HCT116 (cell line): Measurements from ENCODE around the gene ERC2. TPM values are rescaled to one million over a fixed set of nuclear protein-coding genes. Genes with fewer than 3 reads are reported as not detected.

Experiments used
- ATAC-seq: fragments of 200-7000 bp; cut with Tn5 transposase; 2 replicates; pipeline ENCODE4 v1.9.1; 2020; ENCODE audit warnings: mild to moderate bottlenecking, moderate library complexity
- BruUV-seq: library from RNA; stranded (reverse); fragments of 400-500 nt; replicated peaks from 2 replicates; lab custom pipeline; 2021; lab: Mats Ljungman, UMichigan
- CTCF ChIA-PET: fragments of 300-600 bp; sonication (Branson Sonifier 250); formaldehyde crosslinking; loops from one replicate; lab custom pipeline; 2021; ENCODE audit warnings: antibody characterized with exemption; lab: Charles Lee
- POLR2A ChIA-PET: fragments of 300-600, 350-600 bp; sonication (Branson Sonifier 250); formaldehyde crosslinking; loops from one replicate; lab custom pipeline; 2021; ENCODE audit warnings: antibody characterized with exemption; lab: Charles Lee
- RAD21 ChIA-PET, 2 experiments: fragments of 300-600 bp; sonication (Branson Sonifier 250); formaldehyde crosslinking; loops; one replicate each; lab custom pipeline; 2023; ENCODE audit warnings: low total read pairs in 2 of 2; ENCODE audit not compliant: uncharacterized antibody in 2 of 2, unreplicated experiment in 2 of 2, low non-redundant PET in 1 of 2; lab: Charles Lee
- DNase-seq: peaks from one replicate; pipeline ENCODE4 v3.0.0-alpha.2; 2010; ENCODE audit warnings: low read depth, low spot score
- H2AFZ ChIP-seq: fragments of 200-600 bp; shearing (Covaris generic), sonication (generic); 2 replicates; pipeline ENCODE4 v1.6.1; 2017; ENCODE audit warnings: low read depth, mixed run types, mixed read lengths, antibody characterized with exemption, low read length; ENCODE audit not compliant: poor library complexity, severe bottlenecking
- H3K27ac ChIP-seq: 2 replicates; pipeline ENCODE4 v1.5.1; 2012; ENCODE audit warnings: low read depth, low read length
- H3K27me3 ChIP-seq: fragments of 200-600 bp; sonication (generic); 2 replicates; pipeline ENCODE4 v1.6.1; 2016; ENCODE audit warnings: mixed run types, low read length, mixed read lengths; ENCODE audit not compliant: insufficient read depth
- H3K36me3 ChIP-seq, 2 experiments: fragments of 200-500 bp in 1 of 2; fragments of 200-600 bp in 1 of 2; sonication (Bioruptor generic) in 1 of 2; sonication (generic) in 1 of 2; 2 replicates each; pipeline versions ENCODE4 v1.5.1 to v1.6.1; 2014 to 2016; ENCODE audit warnings: low read length in 2 of 2, inconsistent platforms in 1 of 2, mixed read lengths in 1 of 2, mixed run types in 1 of 2; ENCODE audit not compliant: insufficient read depth in 2 of 2, control insufficient read depth in 1 of 2
- H3K4me1 ChIP-seq, 2 experiments: fragments of 200-600 bp in 1 of 2; sonication (generic) in 1 of 2; 2 replicates each; pipeline versions ENCODE4 v1.5.1 to v1.6.1; 2012 to 2017; ENCODE audit warnings: low read length in 2 of 2, inconsistent platforms in 1 of 2, mild to moderate bottlenecking in 1 of 2, mixed read lengths in 1 of 2, mixed run types in 1 of 2, moderate library complexity in 1 of 2; ENCODE audit not compliant: insufficient read depth in 2 of 2, control insufficient read depth in 1 of 2
- H3K4me2 ChIP-seq: fragments of 200-600 bp; sonication (generic); 2 replicates; pipeline ENCODE4 v1.6.1; 2017; ENCODE audit warnings: mixed run types, low read length, mixed read lengths
- H3K4me3 ChIP-seq, 2 experiments: fragments of 200-600 bp in 1 of 2; sonication (generic) in 1 of 2; replicated peaks in 1 of 2; 2 replicates each; pipeline ENCODE4 v1.5.1; 2011 to 2016; ENCODE audit warnings: low read length in 2 of 2, control low read depth in 1 of 2, low read depth in 1 of 2, mild to moderate bottlenecking in 1 of 2, mixed read lengths in 1 of 2, mixed run types in 1 of 2
- H3K79me2 ChIP-seq: fragments of 200-600 bp; sonication (generic); 2 replicates; pipeline ENCODE4 v1.6.1; 2017; ENCODE audit warnings: mild to moderate bottlenecking, mixed run types, low read length, moderate library complexity, mixed read lengths; ENCODE audit not compliant: insufficient read depth
- H3K9ac ChIP-seq: fragments of 200-600 bp; sonication (generic); 2 replicates; pipeline ENCODE4 v1.6.1; 2016; ENCODE audit warnings: low read length, mixed read lengths
- H3K9me2 ChIP-seq: fragments of 200-600 bp; sonication (generic), shearing (Covaris generic); 2 replicates; pipeline ENCODE4 v1.6.1; 2017; ENCODE audit warnings: mixed run types, mild to moderate bottlenecking, moderate library complexity; ENCODE audit not compliant: insufficient read depth
- H3K9me3 ChIP-seq, 2 experiments: fragments of 200-500 bp in 1 of 2; fragments of 200-600 bp in 1 of 2; sonication (Bioruptor generic) in 1 of 2; sonication (generic) in 1 of 2; 2 replicates each; pipeline ENCODE4 v1.6.1; 2014 to 2017; ENCODE audit warnings: low read length in 2 of 2, mixed read lengths in 2 of 2, inconsistent platforms in 1 of 2, low read depth in 1 of 2, mild to moderate bottlenecking in 1 of 2, mixed run types in 1 of 2, moderate library complexity in 1 of 2; ENCODE audit not compliant: control insufficient read depth in 1 of 2, insufficient read depth in 1 of 2
- H4K20me1 ChIP-seq: fragments of 200-600 bp; sonication (generic), shearing (Covaris generic); 2 replicates; pipeline ENCODE4 v1.6.1; 2017; ENCODE audit warnings: mixed run types, mild to moderate bottlenecking, moderate library complexity; ENCODE audit not compliant: insufficient read depth
- ATF3 ChIP-seq: IDR thresholded peaks from 2 replicates; pipeline ENCODE4 v1.6.1; 2012
- CBX3 ChIP-seq: IDR thresholded peaks from 2 replicates; pipeline ENCODE4 v1.6.1; 2012; ENCODE audit warnings: low read depth
- EZH2phosphoT487 ChIP-seq: fragments of 200-600 bp; IDR thresholded peaks from 2 replicates; pipeline ENCODE4 v1.6.1; 2018; ENCODE audit warnings: antibody characterized with exemption, borderline replicate concordance
- FOSL1 ChIP-seq: IDR thresholded peaks from 2 replicates; pipeline ENCODE4 v1.6.1; 2012; ENCODE audit warnings: low read depth
- POLR2AphosphoS5 ChIP-seq: IDR thresholded peaks from 2 replicates; pipeline ENCODE4 v1.6.1; 2011; ENCODE audit warnings: mild to moderate bottlenecking, low read depth, low read length, moderate library complexity
- intact Hi-C: fragments of 100-400 bp; cut with micrococcal nuclease; formaldehyde crosslinking; loops from 2 replicates; pipeline ENCODE4 v1.10.0; 2022
- total RNA-seq: library from RNA; stranded (reverse); gene quantifications from one replicate; pipeline ENCODE4 v1.2.1, GENCODE V29; 2021; ENCODE audit not compliant: unreplicated experiment
- TF ChIP-seq, protein P1 (sequence below): IDR thresholded peaks from 2 replicates; pipeline ENCODE4 v1.6.1; 2011; ENCODE audit warnings: mild to moderate bottlenecking, low read length, moderate library complexity; ENCODE audit not compliant: insufficient replicate concordance; ENCODE audit errors: extremely low read depth

ERC2 gene
- total RNA-seq, 1 experiment from 2014 or later, result not detected

DNA sequence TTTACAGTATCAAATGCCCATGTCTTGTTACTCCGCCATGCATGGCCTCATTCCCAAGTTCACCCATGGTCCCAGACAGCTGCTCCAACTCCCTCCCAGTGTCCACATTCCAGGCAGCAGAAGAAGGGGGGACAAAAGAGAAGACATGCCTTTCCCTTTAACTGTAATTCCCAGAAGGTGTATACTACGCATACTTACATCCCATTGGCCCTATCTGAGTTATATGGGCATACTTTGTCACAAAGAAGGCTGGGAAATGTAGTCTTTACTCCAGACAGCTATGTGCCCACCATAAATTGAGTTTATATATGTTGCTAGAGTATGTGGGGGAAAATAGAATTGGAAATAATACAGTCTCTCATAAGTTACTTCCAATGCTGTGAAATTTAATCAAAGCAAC is 70.5 kb downstream of the ERC2 start (continued):
- TF ChIP-seq ATF3, result no peak
- TF ChIP-seq EZH2phosphoT487, result no peak
- TF ChIP-seq POLR2AphosphoS5, result no peak

GRCh38 chr3:56389183-56389830 is 79.0 kb downstream of the ERC2 start:
- no peak overlapping the region for H3K4me2 ChIP-seq
- no TSS peak for BruUV-seq
- intact Hi-C loops, result no loop called here
- CTCF ChIA-PET, result no interaction called here
- DNase-seq, result no peak
- no peaks in the 10 kb centered on the region for H3K4me1 ChIP-seq
- no peak overlapping the region for H3K9ac ChIP-seq
- no peak overlapping the region for H3K4me3 ChIP-seq
- RAD21 ChIA-PET, result no interaction called here
- no peak overlapping the region for H2AFZ ChIP-seq
- peaks cover 28% of the 10 kb centered on the region for H3K27me3 ChIP-seq
- TF ChIP-seq FOSL1, result no peak
- TF ChIP-seq, protein P1, sequence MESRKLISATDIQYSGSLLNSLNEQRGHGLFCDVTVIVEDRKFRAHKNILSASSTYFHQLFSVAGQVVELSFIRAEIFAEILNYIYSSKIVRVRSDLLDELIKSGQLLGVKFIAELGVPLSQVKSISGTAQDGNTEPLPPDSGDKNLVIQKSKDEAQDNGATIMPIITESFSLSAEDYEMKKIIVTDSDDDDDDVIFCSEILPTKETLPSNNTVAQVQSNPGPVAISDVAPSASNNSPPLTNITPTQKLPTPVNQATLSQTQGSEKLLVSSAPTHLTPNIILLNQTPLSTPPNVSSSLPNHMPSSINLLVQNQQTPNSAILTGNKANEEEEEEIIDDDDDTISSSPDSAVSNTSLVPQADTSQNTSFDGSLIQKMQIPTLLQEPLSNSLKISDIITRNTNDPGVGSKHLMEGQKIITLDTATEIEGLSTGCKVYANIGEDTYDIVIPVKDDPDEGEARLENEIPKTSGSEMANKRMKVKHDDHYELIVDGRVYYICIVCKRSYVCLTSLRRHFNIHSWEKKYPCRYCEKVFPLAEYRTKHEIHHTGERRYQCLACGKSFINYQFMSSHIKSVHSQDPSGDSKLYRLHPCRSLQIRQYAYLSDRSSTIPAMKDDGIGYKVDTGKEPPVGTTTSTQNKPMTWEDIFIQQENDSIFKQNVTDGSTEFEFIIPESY, result no peak
- TF ChIP-seq CBX3, result no peak
- TF ChIP-seq, all 23 proteins: peak for 0
- H4K20me1 ChIP-seq, result no peaks in the 10 kb centered on the region
- ATAC-seq, result no peak
- H3K79me2 ChIP-seq, result no peaks in the 10 kb centered on the region
- no peaks in the 10 kb centered on the region for H3K36me3 ChIP-seq
- POLR2A ChIA-PET, result no interaction called here
- no peaks in the 10 kb centered on the region for H3K9me2 ChIP-seq
- H3K9me3 ChIP-seq, result no peaks in the 10 kb centered on the region
- no peak overlapping the region for H3K27ac ChIP-seq
